HUES48 (cell line): ENCODE data around the gene DIDO1.
"Not testable (repeated sequence)": the region's sequence is repeated elsewhere in the genome, so short reads cannot be mapped to it uniquely, and the experiment has no call there.

Source experiments
- H3K27ac ChIP-seq: one replicate; pipeline ENCODE4 v1.7.0; 2013; ENCODE audit warnings: low read depth, low read length, inconsistent platforms
- H3K27me3 ChIP-seq: 2 replicates; pipeline ENCODE4 v1.6.1; 2013; ENCODE audit warnings: mild to moderate bottlenecking, low read length; ENCODE audit not compliant: control insufficient read depth, insufficient read depth
- H3K36me3 ChIP-seq: 2 replicates; pipeline ENCODE4 v1.6.1; 2013; ENCODE audit warnings: low read length; ENCODE audit not compliant: control insufficient read depth, insufficient read depth
- H3K4me1 ChIP-seq: 2 replicates; pipeline ENCODE4 v1.6.1; 2013; ENCODE audit warnings: mild to moderate bottlenecking, low read length; ENCODE audit not compliant: control insufficient read depth, insufficient read depth
- H3K4me3 ChIP-seq: 2 replicates; pipeline ENCODE4 v1.5.1; 2013; ENCODE audit warnings: mild to moderate bottlenecking, low read depth, low read length
- H3K9ac ChIP-seq: 2 replicates; pipeline ENCODE4 v1.6.1; 2013; ENCODE audit warnings: mild to moderate bottlenecking, low read depth, low read length, moderate library complexity
- H3K9me3 ChIP-seq: 2 replicates; pipeline ENCODE4 v1.6.1; 2013; ENCODE audit warnings: low read length; ENCODE audit not compliant: control insufficient read depth, insufficient read depth

The DIDO1 gene

DNA sequence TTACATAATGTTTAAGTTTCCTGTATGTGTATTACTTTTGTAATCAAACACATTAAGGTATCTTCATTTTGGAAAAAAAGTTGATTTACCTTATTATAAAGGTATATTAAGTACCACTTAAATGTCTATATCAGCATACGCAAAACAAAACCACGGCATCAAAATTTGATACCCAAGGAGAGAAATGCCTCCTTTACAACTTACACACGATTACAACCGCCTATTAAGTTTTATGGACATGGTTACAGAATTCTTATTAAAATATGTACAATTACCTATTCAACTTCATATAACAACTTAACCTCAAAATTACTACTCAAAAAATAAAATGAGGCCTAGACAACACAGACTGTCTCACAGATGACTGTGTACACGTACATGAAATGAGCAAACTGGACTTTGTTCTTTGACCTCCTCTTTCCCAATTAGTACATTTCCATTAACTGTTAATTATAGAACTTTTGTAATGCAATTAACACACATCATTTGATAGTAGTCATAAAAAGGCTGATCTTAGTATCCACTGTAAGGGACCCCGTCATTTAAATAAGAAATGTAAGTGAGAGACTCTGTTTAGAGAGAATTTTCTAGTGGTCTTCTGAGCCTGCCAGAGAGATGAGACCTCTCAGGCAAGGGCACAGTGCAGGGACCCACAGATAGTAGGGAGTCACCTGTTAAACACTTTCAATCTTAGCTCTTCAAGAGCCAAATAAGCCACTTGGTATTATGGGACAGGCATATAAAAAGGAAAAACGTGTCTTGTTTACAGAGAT is 2.5 kb downstream of the DIDO1 start:
- Histone ChIP-seq H3K4me1 (peaks cover 53% of the 10 kb centered on the region), H3K9ac (0 out of 2 replicates have a peak overlapping the region, but pooled peaks have one; percentile 18), H3K4me3 (peak overlapping the region; percentile 93), H3K9me3 (no peaks in the 10 kb centered on the region), H3K36me3 (no peaks in the 10 kb centered on the region), H3K27ac (peak overlapping the region; percentile 36), H3K27me3 (no peaks in the 10 kb centered on the region)

- H3K9ac ChIP-seq, H3K9me3 ChIP-seq, H3K27me3 ChIP-seq, H3K36me3 ChIP-seq: not testable (repeated sequence)
- Histone ChIP-seq H3K4me3 (peak overlapping the region; percentile 93; the same call in 1 of the 2 replicates), H3K27ac (peak overlapping the region; percentile 36), H3K4me1 (peaks cover 60% of the 10 kb centered on the region)
Observed at GRCh38 chr20:62923059-62923668, 3.1 kb downstream of the DIDO1 start.

GRCh38 chr20:62922451-62922921 is 3.8 kb downstream of the DIDO1 start:
- Histone ChIP-seq H3K9me3 (no peaks in the 10 kb centered on the region), H3K4me1 (peaks cover 64% of the 10 kb centered on the region), H3K27ac (peak overlapping the region; percentile 23), H3K9ac (no peak overlapping the region), H3K27me3 (no peaks in the 10 kb centered on the region), H3K4me3 (no peak overlapping the region), H3K36me3 (no peaks in the 10 kb centered on the region)

- H3K27me3 ChIP-seq: no peaks in the 10 kb centered on the region
- no peaks in the 10 kb centered on the region for H3K9me3 ChIP-seq
- peak overlapping the region; percentile 32 for H3K27ac ChIP-seq
- no peaks in the 10 kb centered on the region for H3K36me3 ChIP-seq
- H3K4me1 ChIP-seq: peaks cover 72% of the 10 kb centered on the region
- no peak overlapping the region for H3K4me3 ChIP-seq
- H3K9ac ChIP-seq: no peak overlapping the region
Observed at GRCh38 chr20:62921119-62921687, 5.1 kb downstream of the DIDO1 start.

GRCh38 chr20:62920039-62920645 is 6.2 kb downstream of the DIDO1 start:
- Histone ChIP-seq H3K9ac (no peak overlapping the region), H3K36me3 (no peaks in the 10 kb centered on the region), H3K4me1 (peaks cover 80% of the 10 kb centered on the region), H3K27me3 (no peaks in the 10 kb centered on the region), H3K4me3 (peak overlapping the region; percentile 15; the same call in 1 of the 2 replicates), H3K9me3 (no peaks in the 10 kb centered on the region), H3K27ac (peak overlapping the region; percentile 45)

- H3K27me3 ChIP-seq: no peaks in the 10 kb centered on the region
- no peak overlapping the region for H3K9ac ChIP-seq
- peak overlapping the region; percentile 0 for H3K27ac ChIP-seq
- no peak overlapping the region for H3K4me3 ChIP-seq
- peaks cover 7% of the 10 kb centered on the region for H3K36me3 ChIP-seq
- H3K4me1 ChIP-seq: peaks cover 77% of the 10 kb centered on the region
- no peaks in the 10 kb centered on the region for H3K9me3 ChIP-seq
Observed at GRCh38 chr20:62918831-62919230, 7.5 kb downstream of the DIDO1 start.

DNA sequence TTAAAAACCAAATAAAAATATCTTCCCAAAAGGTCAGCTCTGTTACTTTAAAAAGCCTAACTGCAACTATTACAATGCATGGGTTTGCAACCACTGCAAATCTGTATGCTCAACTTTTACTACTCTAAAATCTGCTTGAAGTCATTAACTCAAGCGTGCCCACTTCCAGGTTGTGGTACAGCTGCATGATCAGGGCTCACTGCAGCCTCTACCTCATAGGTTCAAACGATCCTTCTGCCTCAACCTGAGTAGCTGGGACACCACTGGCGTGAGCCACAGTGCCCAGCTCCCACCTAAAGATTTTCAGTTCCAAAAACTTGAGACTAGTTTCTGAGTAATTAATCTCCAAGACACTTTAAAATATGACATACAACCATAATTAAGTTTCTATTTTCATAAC is 8.2 kb downstream of the DIDO1 start:
- H3K27ac ChIP-seq: peak overlapping the region; percentile 15
- H3K9ac ChIP-seq: no peak overlapping the region
- H3K9me3 ChIP-seq: no peaks in the 10 kb centered on the region
- peaks cover 72% of the 10 kb centered on the region for H3K4me1 ChIP-seq
- no peak overlapping the region for H3K4me3 ChIP-seq
- H3K36me3 ChIP-seq: peaks cover 14% of the 10 kb centered on the region
- no peaks in the 10 kb centered on the region for H3K27me3 ChIP-seq

- H3K9me3 ChIP-seq: no peaks in the 10 kb centered on the region
- H3K27ac ChIP-seq: peak overlapping the region; percentile 15
- no peak overlapping the region for H3K9ac ChIP-seq
- peaks cover 18% of the 10 kb centered on the region for H3K36me3 ChIP-seq
- H3K27me3 ChIP-seq: no peaks in the 10 kb centered on the region
- no peak overlapping the region for H3K4me3 ChIP-seq
- H3K4me1 ChIP-seq: peaks cover 72% of the 10 kb centered on the region
Observed at GRCh38 chr20:62917720-62918119, 8.6 kb downstream of the DIDO1 start.

GRCh38 chr20:62916703-62917476 is 9.4 kb downstream of the DIDO1 start:
- peaks cover 26% of the 10 kb centered on the region for H3K36me3 ChIP-seq
- peaks cover 72% of the 10 kb centered on the region for H3K4me1 ChIP-seq
- no peaks in the 10 kb centered on the region for H3K9me3 ChIP-seq
- H3K4me3 ChIP-seq: no peak overlapping the region
- no peaks in the 10 kb centered on the region for H3K27me3 ChIP-seq
- H3K9ac ChIP-seq: no peak overlapping the region
- no peak overlapping the region for H3K27ac ChIP-seq

DNA sequence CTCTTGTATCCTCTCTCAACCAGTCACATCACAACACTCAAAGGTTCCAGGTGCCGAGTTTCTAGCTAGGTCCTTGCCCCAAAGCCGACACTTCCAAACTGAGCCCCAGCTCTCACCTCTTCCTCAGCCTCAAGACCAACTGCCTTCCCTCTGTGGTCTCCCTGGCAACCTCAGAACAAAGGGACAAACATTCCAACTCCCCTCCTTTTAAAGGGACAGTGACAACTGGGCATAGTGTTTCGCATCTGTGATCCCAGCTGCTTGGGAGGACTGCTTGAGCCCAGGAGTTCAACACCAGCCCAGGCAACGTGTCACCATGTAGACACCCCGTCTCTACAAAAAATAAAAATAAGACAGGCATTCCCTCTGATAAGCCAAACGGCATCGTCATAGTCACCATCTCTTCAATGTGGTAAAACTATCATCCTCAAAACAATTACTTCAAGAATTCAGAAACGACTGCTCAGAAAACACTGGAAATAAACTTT is 11.3 kb downstream of the DIDO1 start:
- H3K9ac ChIP-seq: no peak overlapping the region; the same call in 1 of the 2 replicates

More for the DNA sequence above, 11.3 kb downstream of the DIDO1 start:
- Histone ChIP-seq H3K27ac (no peak overlapping the region), H3K4me3 (no peak overlapping the region), H3K9me3 (no peaks in the 10 kb centered on the region), H3K4me1 (peaks cover 58% of the 10 kb centered on the region), H3K27me3 (no peaks in the 10 kb centered on the region), H3K36me3 (peaks cover 45% of the 10 kb centered on the region)
